SK-N-SH treated with all-trans-retinoic acid at 6 μM for 48 hours (cell line): ENCODE data around the gene SAMD1.

Experiments
- RARB ChIP-seq: fragments of 250-450 bp; sonication (Bioruptor Pico); IDR thresholded peaks from 2 replicates; pipeline ENCODE4 v1.8.0; 2021; ENCODE audit warnings: mild to moderate bottlenecking, moderate library complexity
- ZFP3 ChIP-seq: fragments of 250-450 bp; sonication (Bioruptor Pico); IDR thresholded peaks from 2 replicates; pipeline ENCODE4 v1.5.0; 2020; ENCODE audit warnings: mild to moderate bottlenecking, moderate library complexity
- TF ChIP-seq, protein P1 (sequence below): fragments of 250-450 bp; sonication (Bioruptor Pico); IDR thresholded peaks from 2 replicates; pipeline ENCODE4 v1.8.0; 2021; ENCODE audit warnings: low read depth, mild to moderate bottlenecking, moderate library complexity, borderline replicate concordance

DNA sequence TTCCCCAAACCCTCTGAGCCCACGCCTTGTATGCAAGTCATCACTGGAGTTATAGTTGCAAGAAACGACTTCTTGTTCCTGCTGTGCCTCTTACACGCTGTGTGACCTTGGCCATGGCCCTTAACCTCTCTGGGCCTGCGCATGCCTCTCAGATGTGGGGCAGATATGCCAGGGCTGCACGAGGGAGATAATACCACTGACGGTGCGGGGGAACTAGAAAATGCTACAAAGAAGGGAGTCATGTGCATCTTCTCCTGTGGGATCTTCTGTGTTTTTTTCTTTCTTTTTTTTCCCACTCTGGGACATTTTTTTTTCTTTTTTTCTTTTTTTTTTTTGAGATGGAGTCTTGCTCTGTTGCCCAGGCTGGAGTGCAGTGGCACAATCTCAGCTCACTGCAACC, 4.3 kb upstream of the SAMD1 start:
- TF ChIP-seq RARB (no peak), ZFP3 (CRISPR knock-in tag) (no peak)
- TF ChIP-seq, protein P1, sequence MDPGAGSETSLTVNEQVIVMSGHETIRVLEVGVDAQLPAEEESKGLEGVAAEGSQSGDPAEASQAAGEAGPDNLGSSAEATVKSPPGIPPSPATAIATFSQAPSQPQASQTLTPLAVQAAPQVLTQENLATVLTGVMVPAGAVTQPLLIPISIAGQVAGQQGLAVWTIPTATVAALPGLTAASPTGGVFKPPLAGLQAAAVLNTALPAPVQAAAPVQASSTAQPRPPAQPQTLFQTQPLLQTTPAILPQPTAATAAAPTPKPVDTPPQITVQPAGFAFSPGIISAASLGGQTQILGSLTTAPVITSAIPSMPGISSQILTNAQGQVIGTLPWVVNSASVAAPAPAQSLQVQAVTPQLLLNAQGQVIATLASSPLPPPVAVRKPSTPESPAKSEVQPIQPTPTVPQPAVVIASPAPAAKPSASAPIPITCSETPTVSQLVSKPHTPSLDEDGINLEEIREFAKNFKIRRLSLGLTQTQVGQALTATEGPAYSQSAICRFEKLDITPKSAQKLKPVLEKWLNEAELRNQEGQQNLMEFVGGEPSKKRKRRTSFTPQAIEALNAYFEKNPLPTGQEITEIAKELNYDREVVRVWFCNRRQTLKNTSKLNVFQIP, result no peak
